ENCODE results near the gene PMFBP1. TPM values are rescaled to one million over a fixed set of nuclear protein-coding genes. Genes with fewer than 3 reads are reported as not detected.

The PMFBP1 gene
- polyA plus RNA-seq, 3 donors, result 3.5 to 6.6 (median 6.2) TPM

DNA sequence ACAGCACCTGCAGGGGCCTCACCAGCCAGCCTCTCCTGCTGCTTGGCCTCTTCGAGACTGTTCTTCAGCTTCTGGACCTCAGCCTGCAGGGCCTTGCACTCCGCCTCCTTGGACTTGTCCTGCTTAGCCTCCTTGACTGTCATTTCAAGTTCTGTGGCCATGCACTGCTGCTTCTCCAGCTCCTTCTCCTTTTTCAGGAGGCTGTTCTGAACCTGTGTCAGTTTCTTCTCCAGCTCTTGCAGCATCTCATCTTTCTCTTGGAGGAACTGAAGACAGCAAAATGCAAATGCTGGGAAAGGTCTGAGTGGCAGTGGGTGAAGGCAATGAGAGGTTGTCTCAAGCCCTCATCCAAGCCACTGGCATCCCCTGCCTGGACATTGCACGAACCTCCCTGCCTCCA, 39.2 kb downstream of the PMFBP1 start:
- DNase-seq, result no peak

DNA sequence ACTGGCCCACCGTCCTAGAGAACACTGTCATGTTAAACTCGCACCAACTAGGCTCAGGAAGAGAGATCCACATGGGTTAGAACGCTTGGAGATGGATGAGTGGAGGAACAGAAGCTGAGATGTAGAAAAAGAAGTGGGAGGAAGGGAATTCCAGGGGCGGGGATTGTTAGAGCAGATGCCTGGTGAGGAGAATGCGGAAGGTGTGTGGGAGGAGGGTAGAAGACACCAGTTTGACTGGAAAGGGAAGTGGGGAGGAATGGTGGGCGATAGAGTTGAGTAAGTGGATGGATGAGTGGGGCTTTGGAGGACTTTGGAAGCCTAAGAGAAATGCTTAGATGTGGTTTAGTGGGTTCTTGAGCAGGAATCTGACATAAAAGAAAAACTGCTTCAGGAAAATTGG, 40.9 kb downstream of the PMFBP1 start:
- no peak for DNase-seq

DNA sequence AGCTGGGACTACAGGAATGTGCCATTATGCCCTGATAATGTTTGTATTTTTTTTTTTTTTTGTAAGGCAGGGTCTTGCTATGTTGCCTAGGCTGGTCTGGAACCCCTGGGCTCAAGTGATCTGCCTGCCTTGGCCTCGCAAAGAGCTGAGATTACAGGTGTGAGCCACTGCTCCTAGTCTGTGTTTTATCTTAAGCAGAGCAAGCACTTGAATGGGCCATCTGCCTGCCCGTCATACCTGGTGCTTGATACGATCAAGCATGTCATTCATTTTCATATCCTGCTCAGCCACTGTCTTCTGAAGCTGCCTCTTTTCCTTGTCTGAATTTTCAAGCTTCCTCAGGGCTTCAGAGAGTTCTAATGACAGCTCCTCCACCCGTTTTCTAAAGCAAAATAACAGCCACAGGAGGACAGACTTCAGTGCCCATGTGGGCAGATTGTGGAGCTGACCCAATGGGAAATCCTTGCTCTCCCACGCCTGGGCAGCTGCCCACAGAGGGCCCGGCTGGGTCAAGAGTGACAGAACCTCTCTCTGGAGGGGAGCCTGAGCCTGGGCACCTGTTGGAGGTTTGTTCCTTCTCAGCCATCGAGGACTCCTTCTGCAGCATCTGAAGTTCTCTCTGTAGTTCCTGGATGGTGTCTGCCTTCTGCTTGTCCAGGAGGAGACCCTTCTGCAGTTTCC, 41.8 kb downstream of the PMFBP1 start:
- no peak for DNase-seq

DNA sequence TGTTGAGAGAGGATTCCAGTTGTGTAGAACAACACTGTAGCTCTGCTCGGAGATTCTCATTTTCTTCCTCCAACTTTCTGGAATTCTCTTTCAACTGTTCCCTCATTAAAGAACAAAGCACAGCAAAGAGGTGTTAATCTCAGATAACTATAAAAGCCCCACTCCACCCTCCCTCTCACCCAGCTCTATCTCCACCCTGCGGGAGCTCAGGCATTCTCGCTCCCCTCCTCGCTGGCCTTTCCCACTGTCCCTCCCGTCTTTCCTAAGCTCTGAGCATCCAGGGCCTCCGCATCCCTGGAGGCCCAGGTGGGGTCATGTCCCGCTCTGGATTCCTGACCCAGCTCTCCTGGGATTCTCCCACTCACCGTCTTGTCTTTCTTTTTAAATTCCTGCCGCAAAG, 43.3 kb downstream of the PMFBP1 start:
- no peak for DNase-seq

DNA sequence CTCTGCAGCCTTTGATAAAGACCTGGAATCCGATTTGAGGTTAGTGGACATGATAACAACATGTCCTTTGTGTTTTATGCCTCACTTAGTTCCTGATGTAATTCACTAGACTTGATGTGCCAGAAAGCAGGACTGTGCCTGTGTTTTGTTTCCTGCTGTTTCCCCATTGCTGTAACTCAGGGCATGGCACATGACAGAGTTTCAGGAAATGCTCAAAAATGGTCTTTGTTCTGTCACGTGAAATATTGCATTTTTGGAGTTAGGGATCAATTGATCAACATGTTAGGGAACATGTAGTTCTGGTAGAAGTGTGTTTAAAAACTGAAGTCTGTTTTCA, 45.6 kb downstream of the PMFBP1 start:
- no peak for DNase-seq

DNA sequence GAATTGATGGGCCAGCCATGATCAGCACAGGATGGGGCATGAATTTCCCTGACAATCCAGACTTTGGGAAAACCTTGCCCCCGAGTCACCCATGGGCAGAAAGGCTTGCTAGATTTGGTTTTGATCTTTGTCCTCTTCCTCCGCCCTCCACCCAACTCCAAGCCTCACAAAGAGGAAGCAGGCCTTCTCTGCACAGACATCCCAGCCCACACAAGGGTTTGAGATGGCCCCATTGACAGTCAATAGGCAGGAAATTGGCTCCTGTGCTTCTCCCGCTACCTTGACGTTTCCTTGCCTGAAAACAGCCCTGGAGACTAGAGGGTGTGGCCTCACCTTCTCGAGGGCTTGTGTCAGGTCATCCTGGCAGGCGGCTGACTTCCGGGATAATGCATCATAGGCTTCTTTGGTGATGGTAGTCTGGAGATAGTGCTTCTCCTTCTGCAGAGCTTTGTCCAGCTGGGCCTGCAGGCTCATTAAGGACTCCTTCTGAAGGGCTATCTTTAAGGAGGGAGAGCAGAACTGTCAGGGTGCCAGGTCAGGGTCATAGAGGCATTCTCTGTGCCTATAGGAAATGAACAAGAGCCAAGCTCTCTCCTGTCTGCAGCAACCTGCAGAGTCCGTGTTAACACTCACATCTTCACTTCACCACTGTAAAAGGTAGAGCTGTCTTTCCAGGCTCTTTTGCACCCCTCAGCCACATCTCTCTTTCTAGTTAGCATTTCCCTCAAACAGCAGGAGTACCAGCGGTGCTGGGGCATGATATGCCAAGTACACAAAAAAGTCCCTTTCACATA, 46.1 kb downstream of the PMFBP1 start:
- no peak for DNase-seq

DNA sequence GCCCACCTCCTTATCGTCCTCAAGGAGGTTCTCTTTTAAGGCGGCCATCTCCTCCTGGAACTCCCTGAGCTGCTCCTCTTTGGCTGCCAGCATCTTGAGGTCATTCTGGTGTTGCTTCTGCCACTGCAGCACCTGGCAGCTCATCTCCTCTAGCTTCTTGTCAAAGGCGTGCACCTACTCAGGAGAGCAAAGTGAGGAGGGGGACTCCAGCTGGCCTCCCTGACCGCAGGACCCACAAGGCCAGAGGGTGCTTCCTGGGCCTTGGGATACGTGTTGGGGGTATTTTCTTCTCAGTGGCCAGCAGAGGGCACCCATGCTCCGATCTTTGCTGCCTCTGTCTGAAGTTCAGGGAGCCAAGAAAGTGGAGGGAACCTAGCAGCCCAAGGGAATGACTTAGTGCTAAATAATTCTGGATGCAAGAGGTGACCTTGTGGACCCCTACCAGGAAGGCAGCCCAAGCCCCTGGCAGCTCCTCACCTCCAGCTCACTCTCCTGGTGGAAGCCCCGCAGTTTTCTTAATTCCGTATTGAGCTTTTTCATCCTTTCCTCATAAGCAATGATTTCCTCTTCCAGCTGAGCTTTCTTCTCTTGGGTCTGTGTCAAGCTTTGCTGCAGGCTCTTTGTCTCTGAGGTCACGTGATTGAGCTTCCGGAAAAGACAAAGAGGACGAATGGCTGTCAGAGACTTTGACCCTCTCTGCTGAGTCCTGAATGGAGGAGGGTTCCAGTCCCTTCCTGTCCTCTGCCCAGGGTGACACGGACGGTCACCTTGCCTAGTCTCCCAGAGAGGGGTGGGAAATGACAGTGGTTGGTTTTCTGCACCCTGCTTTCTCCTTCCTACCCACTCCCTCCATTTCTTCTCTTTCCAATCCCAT, 47.0 kb downstream of the PMFBP1 start:
- DNase-seq, result peak; percentile 69

DNA sequence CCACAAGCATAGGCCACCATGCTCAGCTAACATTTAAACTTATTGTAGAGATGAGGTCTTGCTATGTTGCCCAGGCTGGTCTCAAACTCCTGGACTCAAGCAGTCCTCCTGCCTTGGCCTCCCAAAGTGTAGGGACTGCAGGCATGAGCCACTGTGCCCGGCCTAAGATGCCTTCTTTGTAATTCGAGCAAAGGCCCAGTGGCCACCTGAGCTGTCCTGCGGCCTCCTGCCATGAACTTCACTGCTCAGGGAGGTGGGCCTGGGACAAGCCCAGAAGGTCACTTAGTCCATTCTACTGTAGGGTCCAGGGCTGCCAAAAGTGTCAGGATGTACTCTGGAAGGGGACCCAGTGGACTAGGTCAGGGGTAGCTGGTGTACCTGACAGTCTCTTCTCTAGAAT, 47.8 kb downstream of the PMFBP1 start:
- DNase-seq, result no peak

DNA sequence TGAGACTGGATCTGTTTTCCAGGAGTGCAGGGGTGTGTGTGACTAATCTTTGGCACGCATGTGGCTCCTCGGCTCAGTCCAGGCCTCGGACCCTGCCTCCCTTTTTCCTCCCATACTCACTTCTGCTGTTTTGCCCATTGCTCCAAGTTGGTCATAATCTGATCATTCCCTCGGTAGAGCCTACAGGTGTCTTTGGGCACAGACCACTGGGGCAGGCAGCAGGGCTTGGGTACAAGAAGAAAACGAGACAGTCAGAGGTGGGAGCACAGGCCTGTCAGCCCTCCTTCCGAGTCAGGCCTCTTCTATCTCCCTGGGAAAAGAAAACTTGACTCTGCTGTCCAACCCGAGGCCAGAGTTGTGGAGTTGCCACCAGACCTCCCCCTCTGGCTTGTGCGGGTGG, 48.5 kb downstream of the PMFBP1 start:
- no peak for DNase-seq

DNA sequence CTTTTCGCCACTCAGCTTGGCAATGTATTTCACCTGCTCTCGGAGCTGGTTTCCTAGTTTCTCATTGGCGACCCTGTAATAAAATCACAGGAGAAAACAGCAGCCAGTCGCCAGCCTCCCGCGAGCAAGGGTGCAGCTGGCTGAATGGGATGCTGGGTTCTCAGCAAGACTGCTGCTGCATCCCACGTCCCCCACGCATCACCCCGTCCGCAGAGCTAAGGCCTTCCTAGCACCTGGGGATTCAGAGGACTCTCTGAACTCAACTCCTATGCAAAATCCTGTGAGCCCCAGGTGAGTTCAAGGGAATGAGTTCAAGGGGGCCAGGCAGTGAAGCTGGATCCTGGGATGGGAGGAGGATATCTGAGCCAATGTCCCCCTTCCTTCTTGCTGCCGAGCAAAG, 49.0 kb downstream of the PMFBP1 start:
- no peak for DNase-seq

DNA sequence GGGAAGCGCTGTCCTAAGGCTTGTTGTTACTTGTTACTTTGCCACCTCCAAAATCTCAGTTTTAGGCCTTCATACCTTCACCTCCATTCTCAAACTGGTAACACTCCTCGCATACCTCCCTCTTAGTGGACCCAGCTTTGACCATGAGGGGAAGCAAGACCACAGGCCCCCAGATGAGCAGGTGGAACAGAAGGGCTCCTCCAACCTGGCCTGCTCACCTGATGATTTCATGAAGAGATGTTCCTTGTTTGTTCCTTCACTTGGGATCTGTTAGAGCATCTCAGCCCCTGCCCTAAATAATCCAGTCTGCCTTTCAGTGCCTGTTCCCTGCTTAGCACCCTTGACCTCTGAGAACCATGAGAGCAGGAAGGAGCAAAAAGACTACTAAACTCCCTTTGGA, 49.6 kb downstream of the PMFBP1 start:
- no peak for DNase-seq

DNA sequence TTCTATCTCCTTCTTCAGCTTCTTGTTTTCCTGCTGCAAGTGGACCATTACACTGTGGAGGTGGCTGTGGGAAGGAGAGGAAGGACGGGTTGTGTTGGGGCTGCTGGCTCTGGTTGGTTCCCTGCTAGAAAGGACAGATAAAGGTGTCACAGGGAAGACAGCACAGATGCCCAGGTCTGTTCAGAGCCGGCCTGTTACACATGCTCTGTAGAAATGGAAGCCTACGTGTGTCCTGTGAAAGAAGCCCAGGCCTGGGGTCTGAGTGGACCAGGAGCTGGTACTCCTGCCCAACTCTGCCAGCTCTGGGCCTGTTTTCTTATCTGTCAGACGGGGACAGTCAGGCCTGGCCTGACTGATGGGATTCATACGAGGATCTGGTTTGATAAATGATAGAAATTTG, 51.9 kb downstream of the PMFBP1 start:
- no peak for DNase-seq

DNA sequence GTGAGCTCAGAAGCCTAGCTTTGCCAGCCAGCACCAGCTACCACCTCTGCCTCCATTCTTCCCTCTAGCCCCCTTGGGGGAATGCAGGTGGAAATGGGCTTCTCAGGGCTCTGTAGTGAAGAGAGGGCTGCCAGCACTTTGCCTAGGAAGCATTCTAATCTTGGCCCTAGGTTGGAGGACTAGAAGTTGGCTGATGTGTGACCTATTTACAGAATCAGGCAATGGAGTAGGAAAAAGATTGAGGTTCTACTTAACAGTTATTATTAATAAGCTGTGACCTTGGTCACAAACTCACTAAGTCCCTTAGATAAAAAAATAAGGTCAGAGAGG, 58.4 kb downstream of the PMFBP1 start:
- no peak for DNase-seq

DNA sequence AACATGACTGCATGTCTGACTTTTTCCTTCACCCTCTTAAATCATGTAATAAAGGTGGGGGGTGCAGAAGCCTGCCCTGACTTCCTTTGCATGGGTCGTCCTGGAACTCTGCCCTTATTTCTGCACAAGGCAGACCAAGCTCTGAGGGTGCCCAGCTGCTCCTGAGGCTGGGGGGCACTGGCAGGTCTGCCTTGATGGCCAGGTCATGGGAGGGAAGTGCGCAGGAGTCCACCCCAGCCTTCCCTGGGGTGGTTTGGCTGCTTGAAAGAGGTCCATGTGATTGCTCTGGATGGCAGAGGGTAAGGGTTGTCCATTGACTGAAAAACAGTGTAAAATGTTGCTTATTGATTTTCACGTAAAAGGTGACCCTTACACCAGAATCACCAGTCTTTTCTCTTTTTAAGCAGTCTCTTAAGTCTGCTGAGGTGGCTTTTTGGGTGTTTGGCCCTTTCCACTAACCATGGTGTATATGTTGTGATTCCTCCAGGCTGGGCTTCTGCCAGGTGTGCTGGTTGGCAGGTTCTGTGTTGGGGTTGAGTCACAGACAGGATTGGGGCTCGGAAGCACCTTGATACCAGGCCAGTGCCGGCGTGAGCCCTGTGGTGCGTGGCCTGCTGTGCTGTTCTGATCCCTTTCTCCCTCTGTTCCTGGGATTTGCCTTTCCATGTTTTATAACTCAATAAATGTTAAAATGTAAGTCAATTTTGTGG, 58.9 kb downstream of the PMFBP1 start:
- no peak for DNase-seq

DNA sequence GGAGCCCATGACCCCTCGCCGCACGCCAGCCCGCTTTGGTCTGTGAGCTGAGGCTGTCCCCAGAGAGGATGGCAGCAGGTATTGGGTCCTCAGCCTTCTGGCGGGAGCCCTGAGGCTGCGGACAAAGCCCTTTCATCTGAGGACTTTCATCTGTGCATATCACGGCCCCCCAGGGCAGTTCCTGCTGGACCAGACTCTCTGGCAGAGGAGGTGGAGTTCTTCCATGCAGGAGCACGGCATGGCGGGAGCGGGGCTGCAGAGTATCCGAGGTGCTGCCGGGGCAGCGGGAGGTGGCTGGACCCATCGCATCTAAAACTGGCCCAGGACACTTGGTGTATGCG, 59.5 kb downstream of the PMFBP1 start:
- no peak for DNase-seq

DNA sequence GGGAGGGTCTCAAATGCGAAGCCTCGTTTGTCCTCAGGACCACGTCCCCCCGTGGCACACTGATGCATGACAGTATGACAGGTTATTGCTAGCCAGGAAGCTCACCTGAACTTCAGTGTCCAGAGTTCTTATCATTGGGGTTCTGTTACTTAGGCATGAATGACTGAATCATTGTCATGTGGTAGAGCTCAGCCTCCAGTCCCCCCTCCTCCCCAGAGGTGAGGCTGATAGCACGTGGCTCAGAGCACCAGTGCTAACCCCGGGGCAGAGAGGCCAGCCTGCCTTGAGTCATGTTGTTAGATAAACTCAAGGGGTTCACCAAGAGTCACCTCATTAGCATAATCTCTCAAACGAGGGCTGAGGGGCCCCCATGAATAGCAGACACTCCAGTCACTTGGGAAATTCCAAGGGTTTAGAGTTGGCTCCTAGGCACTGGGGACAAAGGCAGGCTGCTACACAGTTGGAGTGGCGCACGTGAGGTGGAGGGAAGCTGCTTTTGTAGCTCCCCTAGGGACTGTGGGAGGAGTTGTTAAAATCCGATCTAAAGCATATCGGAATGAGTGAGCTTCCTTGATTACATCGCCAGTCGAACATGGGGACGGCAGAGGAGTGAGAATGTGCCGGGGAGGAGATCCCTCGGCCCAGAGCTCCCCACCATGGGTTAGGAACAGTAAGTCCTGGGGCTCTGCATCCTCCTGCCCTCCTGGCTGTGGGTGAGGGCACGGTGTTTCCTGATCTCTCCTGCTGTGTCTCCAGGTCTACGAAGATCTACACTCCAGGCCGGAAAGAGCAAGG, 60.1 kb downstream of the PMFBP1 start:
- no peak for DNase-seq

DNA sequence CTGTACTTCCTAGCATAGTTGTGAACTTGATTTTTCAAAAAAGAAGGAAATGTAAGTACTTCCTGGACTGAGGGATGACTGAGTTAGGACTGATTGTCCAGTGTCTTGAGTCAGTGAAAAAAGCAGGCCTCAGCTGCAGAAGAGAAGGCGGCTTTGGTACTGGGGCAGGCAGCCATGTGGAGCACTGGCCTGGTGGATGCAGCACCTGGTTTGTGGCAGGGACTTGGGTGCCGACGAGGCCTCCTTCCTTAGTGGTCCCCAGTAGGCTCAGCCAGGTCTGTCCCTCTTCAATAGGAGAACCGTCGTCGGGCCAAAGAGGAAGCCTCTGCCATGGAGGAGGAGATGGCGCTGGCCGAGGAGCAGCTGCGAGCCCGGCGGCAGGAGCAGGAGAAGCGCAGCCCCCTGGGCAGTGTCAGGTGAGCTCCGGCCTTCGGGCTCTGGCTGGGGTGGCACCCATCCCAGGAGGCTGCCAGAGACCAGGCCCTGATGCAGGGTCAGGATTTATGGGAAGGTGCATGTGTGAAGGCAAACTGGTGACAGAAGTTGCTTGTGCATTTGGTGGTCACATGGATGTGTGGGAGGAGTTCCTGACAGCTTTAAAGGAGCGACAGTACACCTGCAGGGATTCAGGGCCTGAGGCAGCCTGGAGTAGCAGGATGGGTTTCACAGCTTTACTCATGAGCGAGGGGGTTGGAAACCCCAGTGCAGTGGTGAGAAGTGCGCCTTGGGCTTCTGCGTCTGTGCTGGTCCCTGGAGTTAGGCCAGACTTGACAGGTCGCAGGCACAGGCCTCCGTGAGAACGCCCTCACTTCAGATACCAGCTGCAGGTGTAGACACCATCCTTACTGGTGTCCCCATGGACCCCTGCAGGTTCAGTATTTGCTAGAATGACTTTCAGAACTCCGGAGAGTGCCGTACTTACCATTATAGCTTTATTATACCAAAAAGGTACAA, 61.0 kb downstream of the PMFBP1 start:
- no peak for DNase-seq

DNA sequence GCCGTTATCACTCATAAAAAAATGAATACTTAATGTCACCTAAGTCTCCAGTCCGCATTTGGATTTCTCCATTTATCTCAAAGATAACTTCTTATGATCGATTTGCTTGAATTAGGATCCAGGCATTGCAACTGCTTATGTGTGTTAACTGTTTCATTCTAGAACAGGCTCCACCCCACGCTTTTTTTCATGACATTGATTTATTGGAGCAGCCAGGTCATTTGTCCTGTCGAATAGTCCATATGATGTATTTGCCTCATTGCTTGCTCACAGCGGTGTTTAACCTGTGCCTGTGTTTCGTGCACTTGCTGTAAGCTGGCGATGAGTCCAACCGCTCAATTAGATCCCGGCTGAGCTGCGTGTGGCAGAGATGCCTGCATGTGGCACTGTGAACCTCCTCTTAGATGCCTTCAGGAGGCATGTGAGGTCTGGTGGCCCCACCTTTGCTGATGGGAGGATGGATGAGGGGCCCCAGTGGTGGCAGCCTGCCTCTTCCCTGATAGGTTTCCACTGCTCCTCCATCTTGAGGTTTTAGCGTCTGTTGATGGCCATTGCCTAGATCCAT, 61.9 kb downstream of the PMFBP1 start:
- no peak for DNase-seq

DNA sequence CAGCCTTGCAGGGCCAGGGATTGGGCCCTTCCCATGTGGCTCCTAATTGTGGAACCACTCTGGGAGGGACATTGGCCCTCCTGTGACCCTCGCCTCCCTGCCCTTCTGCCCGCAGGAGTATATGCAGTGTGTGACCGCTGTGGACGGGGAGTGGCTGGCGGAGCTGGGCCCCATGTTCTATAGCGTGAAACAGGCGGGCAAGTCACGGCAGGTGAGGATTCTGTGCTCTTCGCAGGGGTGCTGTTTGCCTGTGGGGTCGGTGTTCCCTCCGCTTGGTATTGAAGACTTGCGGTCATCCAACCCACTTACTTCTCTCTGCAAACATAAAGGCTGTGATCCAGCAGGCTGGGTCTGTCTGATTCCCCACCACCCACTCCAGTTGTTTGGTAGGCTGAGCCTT, 62.7 kb downstream of the PMFBP1 start:
- no peak for DNase-seq

Measured in renal pelvis (tissue), 4 donors.